Stimulated activated CD8-positive, alpha-beta memory T cell treated with anti-CD3 and anti-CD28 coated beads, Interleukin-4, amount 100 ng/mL, for 24 hours (primary cell): ENCODE measurements around the gene C9orf78.
A peak's percentile ranks its signal among the peaks of the same experiment; 100 is the strongest.
"Not testable (repeated sequence)": the region's sequence is repeated elsewhere in the genome, so short reads cannot be mapped to it uniquely, and the experiment has no call there.

Experiments
- DNase-seq: peaks from one replicate; pipeline ENCODE4 v3.0.0-alpha.2; 2020; ENCODE audit warnings: low read depth

Gene C9orf78

GRCh38 chr9:129812385-129812784 lies 22.7 kb downstream of the C9orf78 start:
- no peak for DNase-seq

DNA sequence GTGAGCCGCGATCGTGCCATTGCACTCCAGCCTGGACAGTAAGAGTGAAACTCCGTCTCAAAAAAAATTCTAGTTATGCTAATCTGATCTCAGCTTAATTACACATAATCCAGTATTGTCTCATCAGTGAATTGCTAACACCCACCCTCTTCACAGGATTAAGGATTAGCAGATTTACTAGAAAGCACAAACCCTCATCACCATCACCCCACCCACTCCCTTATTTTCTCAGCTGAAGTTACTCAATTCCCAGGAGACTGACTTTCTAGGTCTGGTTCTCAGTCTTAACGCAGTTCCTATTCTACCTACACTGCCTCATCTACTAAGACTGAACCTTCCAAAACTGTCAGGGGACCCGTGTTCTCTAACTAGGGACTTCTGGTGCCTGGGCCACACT lies 23.1 kb downstream of the C9orf78 start:
- DNase-seq, result no peak

DNA sequence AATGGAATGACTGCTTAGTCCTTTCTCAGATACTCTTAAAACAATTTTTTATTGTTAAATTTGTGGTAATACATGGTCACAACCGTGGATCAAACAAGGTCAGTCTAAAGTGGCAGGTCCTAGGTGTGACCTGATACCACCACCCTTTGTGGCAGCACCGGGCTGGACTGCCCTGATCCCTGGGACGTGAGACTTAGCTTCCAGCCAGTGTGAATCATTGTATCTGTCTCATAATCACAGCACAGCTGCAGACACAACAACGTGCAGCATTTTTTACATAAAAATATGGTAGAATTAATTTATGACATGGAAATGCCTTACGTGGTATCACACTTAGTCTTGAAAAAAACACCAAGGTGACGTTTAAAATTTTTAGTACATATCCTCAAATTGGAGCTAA lies 24.3 kb downstream of the C9orf78 start:
- DNase-seq, result no peak

DNA sequence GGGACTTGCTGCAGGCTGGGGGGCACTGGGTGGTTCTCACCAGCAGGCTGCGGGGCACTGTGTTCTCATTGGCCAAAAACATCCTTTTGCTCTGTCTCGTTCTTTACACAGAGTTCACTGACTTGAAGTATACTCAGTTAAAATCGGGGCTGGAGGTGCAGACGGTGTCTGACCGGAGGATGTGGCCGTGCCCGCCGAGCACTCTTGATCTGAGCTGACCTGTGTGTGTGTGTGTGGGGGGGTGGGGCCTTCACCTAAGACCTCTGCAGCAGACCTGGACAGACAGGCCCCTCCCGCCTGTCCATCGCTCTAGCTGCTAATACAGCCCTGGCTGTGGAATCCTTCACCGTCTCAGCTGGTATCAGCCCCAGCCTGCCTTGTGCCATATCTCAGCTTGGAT lies 25.0 kb downstream of the C9orf78 start:
- no peak for DNase-seq

- no peak for DNase-seq
Observed at GRCh38 chr9:129809346-129809745, 25.7 kb downstream of the C9orf78 start.

DNA sequence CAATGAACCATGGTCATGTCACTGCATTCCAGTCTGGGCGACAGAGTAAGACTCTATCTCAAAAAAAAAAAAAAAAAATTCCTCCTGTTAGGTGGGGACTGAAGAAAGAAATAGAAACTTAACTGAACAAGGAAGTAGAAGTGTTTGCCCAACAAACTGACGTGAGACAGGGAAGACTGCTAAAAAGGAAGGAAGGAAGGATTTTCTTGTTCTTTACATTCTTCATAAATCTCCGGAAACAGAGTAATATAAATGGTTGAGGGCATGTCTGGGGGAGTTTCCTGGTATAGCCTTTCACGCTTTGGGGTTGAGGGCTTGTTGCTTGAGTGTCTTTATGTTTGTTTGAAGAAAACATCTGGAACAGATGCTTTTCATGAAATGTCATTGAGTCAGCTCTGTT lies 29.0 kb downstream of the C9orf78 start:
- no peak for DNase-seq

- no peak for DNase-seq
Observed at GRCh38 chr9:129803676-129804060, 31.4 kb downstream of the C9orf78 start.

- peak; percentile 90 for DNase-seq
Observed at GRCh38 chr9:129802833-129803675, 32.0 kb downstream of the C9orf78 start, which contains the start of gene TOR1B. Gene TOR1B (plus strand): TSS chr9:129803184. CDS start chr9:129803213, 29 bp downstream.

GRCh38 chr9:129801504-129801903 lies 33.6 kb downstream of the C9orf78 start:
- DNase-seq, result no peak

GRCh38 chr9:129798973-129799372 lies 36.1 kb downstream of the C9orf78 start:
- DNase-seq, result no peak

GRCh38 chr9:129796029-129796428 lies 39.0 kb downstream of the C9orf78 start:
- not testable (repeated sequence) for DNase-seq

DNA sequence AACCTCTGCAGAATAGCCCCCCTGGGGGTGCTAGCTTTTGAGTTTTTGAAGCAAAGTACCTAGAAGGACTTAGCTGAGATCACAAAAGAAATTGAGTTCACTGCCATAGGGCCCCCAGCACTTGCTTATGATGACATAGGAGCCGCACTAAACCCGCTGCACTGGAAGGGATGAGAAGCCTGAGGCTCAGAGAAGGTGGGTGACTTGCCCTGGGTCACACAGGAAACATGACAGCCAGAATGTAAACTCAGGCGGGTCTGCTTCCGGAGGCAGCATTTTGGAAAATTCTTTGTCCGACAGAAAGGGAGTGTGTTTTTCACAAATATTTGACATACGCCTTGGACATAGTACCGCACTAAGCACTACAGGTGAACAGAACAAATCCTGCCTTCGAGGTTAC lies 40.5 kb downstream of the C9orf78 start:
- DNase-seq, result no peak

DNA sequence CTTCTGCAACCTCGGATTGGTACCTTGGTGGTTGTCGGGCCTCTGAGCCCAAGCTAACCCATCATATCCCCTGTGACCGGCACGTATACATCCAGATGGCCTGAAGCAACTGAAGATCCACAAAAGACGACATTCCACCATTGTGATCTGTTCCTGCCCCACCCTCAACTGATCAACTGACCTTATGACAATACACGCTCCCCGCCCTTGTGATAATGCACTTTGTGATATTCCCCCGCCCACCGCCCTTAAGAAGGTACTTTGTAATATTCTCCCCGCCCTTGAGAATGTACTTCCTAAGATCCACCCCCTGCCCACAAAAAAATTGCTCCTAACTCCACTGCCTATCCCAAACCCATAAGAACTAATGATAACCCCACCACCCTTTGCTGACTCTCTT lies 48.6 kb downstream of the C9orf78 start:
- DNase-seq, result no peak

DNA sequence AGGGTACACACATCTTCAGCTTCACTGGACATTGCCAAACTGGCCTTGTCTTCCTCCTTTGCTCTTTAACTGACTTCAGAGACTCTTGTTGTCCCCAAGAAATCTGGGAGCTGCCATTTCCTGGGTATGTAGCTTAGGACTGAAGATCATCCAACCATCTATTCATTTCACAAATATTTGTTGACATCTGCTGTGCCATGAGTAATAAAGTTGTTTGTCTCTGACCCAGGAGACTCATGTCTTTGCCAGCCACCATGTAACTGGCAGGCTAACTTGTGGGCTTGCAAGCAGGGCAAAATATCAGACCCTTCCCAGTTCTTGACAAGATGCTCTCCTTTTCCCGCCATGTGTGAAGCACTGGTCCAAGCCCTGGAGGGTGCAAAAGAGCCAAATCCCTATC lies 49.2 kb downstream of the C9orf78 start:
- no peak for DNase-seq

DNA sequence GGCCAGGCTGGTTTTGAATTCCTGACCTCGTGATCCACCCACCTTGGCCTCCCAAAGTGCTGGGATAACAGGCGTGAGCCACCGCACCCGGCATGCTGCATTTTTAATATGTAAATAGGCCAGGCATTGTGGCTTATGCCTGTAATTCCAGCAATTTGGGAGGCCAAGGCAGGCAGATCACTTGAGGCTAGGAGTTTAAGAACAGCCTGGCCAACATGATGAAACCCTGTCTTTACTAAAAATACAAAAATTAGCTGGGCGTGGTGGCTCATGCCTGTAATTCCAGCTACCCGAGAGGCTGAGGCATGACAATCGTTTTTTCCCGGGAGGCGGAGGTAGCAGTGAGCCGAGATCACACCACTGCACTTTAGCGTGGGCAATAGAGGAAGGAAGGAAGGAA lies 50.1 kb downstream of the C9orf78 start:
- not testable (repeated sequence) for DNase-seq

DNA sequence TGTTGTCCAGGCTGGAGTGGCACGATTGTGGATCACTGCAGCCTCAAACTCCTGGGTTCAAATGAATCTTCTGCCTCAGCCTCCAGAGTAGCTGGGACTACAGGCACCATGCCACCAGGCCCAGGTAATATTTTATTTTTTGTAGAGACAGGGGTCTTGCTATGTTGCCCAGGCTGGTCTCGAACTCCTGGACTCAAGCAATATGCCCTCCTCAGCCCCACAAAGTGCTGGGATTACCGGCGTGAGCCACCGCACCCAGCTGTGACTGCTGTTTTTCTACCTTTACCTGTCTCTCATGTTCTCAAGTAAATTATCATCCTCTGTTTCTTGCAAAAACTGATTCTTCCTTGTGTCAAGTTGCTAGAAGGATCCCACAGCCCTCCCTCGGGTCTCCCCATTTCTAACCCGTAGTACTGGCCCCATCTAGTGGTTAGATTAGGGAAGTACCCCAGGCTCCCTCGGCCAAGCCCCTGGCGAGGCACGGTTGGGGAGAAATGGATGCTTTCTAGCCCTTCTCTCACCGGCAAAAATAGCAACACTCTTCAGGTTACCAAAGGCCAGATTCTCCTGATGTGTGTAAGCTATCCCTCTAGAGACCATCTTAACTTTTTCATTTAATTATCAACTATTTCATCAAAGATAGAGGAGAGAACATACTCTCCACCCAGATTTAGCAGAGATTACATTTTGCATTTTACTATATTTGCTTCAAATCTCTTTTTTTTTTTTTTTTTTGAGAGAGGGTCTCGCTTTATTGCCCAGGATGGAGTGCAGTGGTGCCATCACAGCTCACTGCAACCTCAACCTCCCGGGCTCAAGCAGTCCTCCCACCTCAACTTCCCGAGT lies 51.3 kb downstream of the C9orf78 start:
- peak; percentile 57 for DNase-seq

DNA sequence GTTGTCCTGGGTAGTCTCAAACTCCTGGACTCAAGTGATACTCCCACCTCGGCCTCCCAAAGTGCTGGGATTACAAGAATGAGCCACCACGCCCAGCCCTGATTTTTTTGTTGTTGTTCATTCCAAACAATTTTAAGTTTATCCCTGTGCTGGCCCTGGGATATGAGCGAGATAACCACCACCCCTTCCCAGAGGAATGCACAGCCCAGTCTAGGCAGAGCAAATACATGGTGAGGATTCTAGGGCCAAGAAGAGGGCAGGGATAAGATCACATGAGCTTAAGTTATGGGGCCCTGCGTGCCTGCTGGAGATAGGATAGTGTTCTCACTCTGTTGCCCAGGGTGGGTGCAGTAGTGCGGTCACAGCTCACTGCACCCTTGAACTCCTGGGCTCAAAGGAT lies 53.1 kb downstream of the C9orf78 start:
- DNase-seq, result no peak

GRCh38 chr9:129781131-129781530 lies 53.9 kb downstream of the C9orf78 start:
- no peak for DNase-seq

DNA sequence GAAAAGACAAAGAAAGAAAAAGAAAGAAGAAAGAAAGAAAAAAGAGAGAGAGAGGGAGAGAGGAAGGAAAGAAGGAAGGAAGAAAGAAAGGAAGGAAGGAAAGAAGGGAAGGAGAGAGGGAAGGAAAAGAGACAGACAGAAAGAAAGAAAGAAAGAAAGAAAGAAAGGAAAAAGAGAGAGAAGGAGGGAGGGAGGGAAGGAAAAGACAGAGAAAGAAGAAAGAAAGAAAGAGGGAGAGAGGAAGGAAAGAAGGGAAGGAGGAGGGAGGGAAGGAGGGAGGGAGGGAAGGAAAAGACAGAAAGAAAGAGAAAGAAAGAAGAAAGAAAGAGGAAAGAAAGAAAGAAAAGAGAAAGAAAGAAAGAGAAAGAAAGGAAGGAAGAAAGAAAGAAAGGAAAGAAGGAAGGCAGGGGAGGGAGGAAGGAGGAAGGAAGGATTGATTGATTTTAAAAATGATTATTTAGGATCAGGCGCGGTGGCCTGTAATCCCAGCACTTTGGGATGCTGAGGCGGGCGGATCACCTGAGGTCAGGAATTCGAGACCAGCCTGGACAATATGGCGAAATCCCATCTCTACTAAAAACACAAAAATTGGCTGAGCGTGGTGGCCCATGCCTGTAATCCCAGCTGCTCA lies 55.4 kb downstream of the C9orf78 start:
- DNase-seq, result no peak

DNA sequence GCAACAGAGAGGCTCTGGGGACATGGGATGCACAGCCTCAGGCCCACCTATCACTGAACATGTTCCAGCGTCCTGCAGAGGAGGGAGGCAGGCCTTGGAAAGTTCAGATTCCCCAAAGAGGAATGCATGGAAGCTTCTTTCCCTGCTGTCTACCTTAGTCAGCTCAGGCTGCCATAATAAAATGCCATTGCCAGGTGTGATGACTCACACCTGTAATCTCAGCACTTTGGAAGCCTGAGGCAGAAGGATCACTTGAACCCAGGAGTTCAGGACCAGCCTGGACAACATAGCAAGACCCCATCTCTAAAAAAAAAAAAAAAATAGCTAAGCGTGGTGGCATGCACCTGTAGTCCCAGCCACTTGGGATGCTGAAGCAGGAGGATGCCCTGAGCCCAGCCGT lies 56.6 kb downstream of the C9orf78 start:
- DNase-seq, result no peak

DNA sequence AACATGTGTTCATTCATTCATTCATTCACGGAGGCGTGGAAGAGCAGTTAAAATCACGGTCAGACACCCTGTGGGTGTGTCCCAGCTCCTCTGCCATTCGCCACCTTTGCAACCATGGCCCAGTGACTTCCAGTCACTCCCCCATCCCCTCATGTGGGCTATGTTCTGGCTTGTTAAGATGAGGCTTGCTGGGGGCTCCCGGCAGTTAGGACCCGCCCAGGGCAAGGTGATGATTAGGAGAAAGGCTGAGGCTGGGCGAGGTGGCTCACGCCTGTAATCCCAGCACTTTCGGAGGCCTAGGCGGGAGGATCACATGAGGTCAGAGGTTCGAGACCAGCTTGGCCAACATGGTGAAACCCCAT lies 57.3 kb downstream of the C9orf78 start:
- DNase-seq, result no peak
